ENCODE data around the gene SLAMF1.
"Not testable (repeated sequence)": the region's sequence is repeated elsewhere in the genome, so short reads cannot be mapped to it uniquely, and the experiment has no call there.

Gene SLAMF1

GRCh38 chr1:160636547-160636946, 10.3 kb downstream of the SLAMF1 start:
- Histone ChIP-seq H3K36me3 (ENCODE audit: control insufficient read depth, insufficient read depth, low read length) (no peaks in the 10 kb centered on the region), H3K9me3 (ENCODE audit: control insufficient read depth, insufficient read depth, low read length) (no peaks in the 10 kb centered on the region), H3K4me1 (ENCODE audit: control insufficient read depth, insufficient read depth, low read length) (no peaks in the 10 kb centered on the region), H3K9ac (ENCODE audit: low read depth, low read length) (no peak overlapping the region), H3K4me3 (ENCODE audit: low read depth, low read length) (no peak overlapping the region), H3K27me3 (ENCODE audit: control insufficient read depth, insufficient read depth, low read length) (no peaks in the 10 kb centered on the region)

DNA sequence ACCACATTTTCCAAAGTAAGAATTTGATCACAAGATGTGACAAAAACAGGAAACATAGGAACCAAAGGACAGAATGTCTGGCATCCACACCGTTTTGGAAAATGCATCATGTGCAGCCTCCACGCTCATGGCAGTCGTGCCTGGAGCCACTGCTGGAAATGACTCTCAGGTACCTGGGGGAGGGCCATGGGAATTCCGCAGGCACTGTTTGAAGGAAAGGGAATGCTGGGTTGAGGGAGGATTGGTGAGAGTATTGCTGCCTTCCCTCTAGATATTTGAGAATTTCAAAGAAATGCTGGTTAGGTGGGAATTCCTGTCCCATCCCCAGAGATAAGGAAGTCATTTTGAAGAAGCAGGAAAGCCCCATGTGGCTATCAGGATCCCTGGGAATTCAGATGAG, 10.8 kb downstream of the SLAMF1 start:
- H3K9me3 ChIP-seq (ENCODE audit: control insufficient read depth, insufficient read depth, low read length): no peaks in the 10 kb centered on the region
- no peaks in the 10 kb centered on the region for H3K27me3 ChIP-seq (ENCODE audit: control insufficient read depth, insufficient read depth, low read length)
- H3K4me3 ChIP-seq (ENCODE audit: low read depth, low read length): no peak overlapping the region
- H3K36me3 ChIP-seq (ENCODE audit: control insufficient read depth, insufficient read depth, low read length): no peaks in the 10 kb centered on the region
- H3K4me1 ChIP-seq (ENCODE audit: control insufficient read depth, insufficient read depth, low read length): no peaks in the 10 kb centered on the region
- no peak overlapping the region for H3K9ac ChIP-seq (ENCODE audit: low read depth, low read length)

DNA sequence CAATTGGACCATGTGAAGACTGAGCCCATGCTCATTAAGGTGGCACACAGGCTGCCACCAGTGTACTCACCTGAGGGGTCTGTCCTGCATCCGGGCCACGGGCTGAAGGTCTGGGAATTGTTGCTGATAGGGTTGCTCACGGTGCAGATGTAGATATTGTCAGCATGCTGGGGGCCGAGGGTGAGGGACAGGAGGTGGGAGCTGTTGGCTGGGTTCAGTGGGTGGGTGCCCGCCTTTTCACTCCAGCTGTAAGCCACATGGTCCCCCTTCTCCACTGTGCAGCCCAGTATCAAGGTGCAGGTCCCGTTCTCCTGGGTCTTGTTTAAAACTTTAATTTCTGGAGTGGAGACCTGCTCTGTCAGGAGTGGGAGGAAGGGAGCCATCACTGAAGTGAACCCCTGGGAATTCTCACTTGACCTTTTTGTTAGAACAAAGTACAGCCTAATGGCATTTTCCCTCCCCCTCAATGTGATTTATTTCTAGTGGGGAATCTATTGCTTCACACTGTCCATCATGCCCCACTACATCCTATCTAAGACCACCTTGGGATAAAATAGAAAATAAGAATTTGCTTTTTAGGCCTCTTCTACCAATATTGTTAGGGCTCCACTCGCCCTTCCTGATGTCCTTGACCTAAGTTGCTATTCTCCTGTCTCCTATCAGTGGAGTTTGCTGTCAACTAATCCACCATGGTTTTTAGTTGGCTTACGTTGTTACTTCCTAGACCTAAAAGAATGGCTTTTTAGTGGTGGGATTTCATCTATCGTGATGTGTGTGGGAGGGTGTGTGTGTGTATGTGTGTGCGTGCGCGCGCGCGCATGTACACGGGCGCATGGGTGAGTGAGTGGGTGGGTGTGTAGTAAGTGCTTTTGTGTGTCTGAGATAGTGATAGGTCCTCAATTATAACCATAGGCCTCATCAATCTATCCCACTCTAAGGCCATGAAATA, 12.0 kb downstream of the SLAMF1 start:
- no peaks in the 10 kb centered on the region for H3K9me3 ChIP-seq (ENCODE audit: control insufficient read depth, insufficient read depth, low read length)
- no peaks in the 10 kb centered on the region for H3K27me3 ChIP-seq (ENCODE audit: control insufficient read depth, insufficient read depth, low read length)
- no peaks in the 10 kb centered on the region for H3K36me3 ChIP-seq (ENCODE audit: control insufficient read depth, insufficient read depth, low read length)
- no peaks in the 10 kb centered on the region for H3K4me1 ChIP-seq (ENCODE audit: control insufficient read depth, insufficient read depth, low read length)
- H3K9ac ChIP-seq (ENCODE audit: low read depth, low read length): no peak overlapping the region
- no peak overlapping the region for H3K4me3 ChIP-seq (ENCODE audit: low read depth, low read length)

GRCh38 chr1:160633330-160633903, 13.4 kb downstream of the SLAMF1 start:
- H3K36me3 ChIP-seq (ENCODE audit: control insufficient read depth, insufficient read depth, low read length): no peaks in the 10 kb centered on the region
- H3K27me3 ChIP-seq (ENCODE audit: control insufficient read depth, insufficient read depth, low read length): no peaks in the 10 kb centered on the region

GRCh38 chr1:160631983-160632625, 14.7 kb downstream of the SLAMF1 start:
- no peaks in the 10 kb centered on the region for H3K4me1 ChIP-seq (ENCODE audit: control insufficient read depth, insufficient read depth, low read length)
- H3K36me3 ChIP-seq (ENCODE audit: control insufficient read depth, insufficient read depth, low read length): no peaks in the 10 kb centered on the region
- no peaks in the 10 kb centered on the region for H3K27me3 ChIP-seq (ENCODE audit: control insufficient read depth, insufficient read depth, low read length)
- no peak overlapping the region for H3K4me3 ChIP-seq (ENCODE audit: low read depth, low read length)
- H3K9ac ChIP-seq (ENCODE audit: low read depth, low read length): no peak overlapping the region
- no peaks in the 10 kb centered on the region for H3K9me3 ChIP-seq (ENCODE audit: control insufficient read depth, insufficient read depth, low read length)

More at GRCh38 chr1:160633330-160633903, 13.4 kb downstream of the SLAMF1 start:
- Histone ChIP-seq H3K4me1 (ENCODE audit: control insufficient read depth, insufficient read depth, low read length) (no peaks in the 10 kb centered on the region), H3K4me3 (ENCODE audit: low read depth, low read length) (no peak overlapping the region), H3K9me3 (ENCODE audit: control insufficient read depth, insufficient read depth, low read length) (no peaks in the 10 kb centered on the region), H3K9ac (ENCODE audit: low read depth, low read length) (no peak overlapping the region)

GRCh38 chr1:160630523-160631451, 16.1 kb downstream of the SLAMF1 start:
- Histone ChIP-seq H3K36me3 (ENCODE audit: control insufficient read depth, insufficient read depth, low read length) (no peaks in the 10 kb centered on the region), H3K4me3 (ENCODE audit: low read depth, low read length) (no peak overlapping the region), H3K4me1 (ENCODE audit: control insufficient read depth, insufficient read depth, low read length) (no peaks in the 10 kb centered on the region), H3K9ac (ENCODE audit: low read depth, low read length) (no peak overlapping the region), H3K27me3 (ENCODE audit: control insufficient read depth, insufficient read depth, low read length) (no peaks in the 10 kb centered on the region), H3K9me3 (ENCODE audit: control insufficient read depth, insufficient read depth, low read length) (no peaks in the 10 kb centered on the region)

GRCh38 chr1:160629286-160630210, 17.3 kb downstream of the SLAMF1 start:
- Histone ChIP-seq H3K4me3 (ENCODE audit: low read depth, low read length) (no peak overlapping the region), H3K9me3 (ENCODE audit: control insufficient read depth, insufficient read depth, low read length) (no peaks in the 10 kb centered on the region), H3K36me3 (ENCODE audit: control insufficient read depth, insufficient read depth, low read length) (no peaks in the 10 kb centered on the region), H3K9ac (ENCODE audit: low read depth, low read length) (no peak overlapping the region), H3K4me1 (ENCODE audit: control insufficient read depth, insufficient read depth, low read length) (no peaks in the 10 kb centered on the region), H3K27me3 (ENCODE audit: control insufficient read depth, insufficient read depth, low read length) (no peaks in the 10 kb centered on the region)

- no peaks in the 10 kb centered on the region for H3K36me3 ChIP-seq (ENCODE audit: control insufficient read depth, insufficient read depth, low read length)
- H3K9ac ChIP-seq (ENCODE audit: low read depth, low read length): no peak overlapping the region
- no peaks in the 10 kb centered on the region for H3K4me1 ChIP-seq (ENCODE audit: control insufficient read depth, insufficient read depth, low read length)
- H3K27me3 ChIP-seq (ENCODE audit: control insufficient read depth, insufficient read depth, low read length): no peaks in the 10 kb centered on the region
- H3K9me3 ChIP-seq (ENCODE audit: control insufficient read depth, insufficient read depth, low read length): no peaks in the 10 kb centered on the region
- H3K4me3 ChIP-seq (ENCODE audit: low read depth, low read length): no peak overlapping the region
These were observed 18.0 kb downstream of the SLAMF1 start for GRCh38 chr1:160628799-160629263.

- H3K36me3 ChIP-seq (ENCODE audit: control insufficient read depth, insufficient read depth, low read length); H3K27me3 ChIP-seq (ENCODE audit: control insufficient read depth, insufficient read depth, low read length); H3K4me1 ChIP-seq (ENCODE audit: control insufficient read depth, insufficient read depth, low read length); H3K9ac ChIP-seq (ENCODE audit: low read depth, low read length); H3K9me3 ChIP-seq (ENCODE audit: control insufficient read depth, insufficient read depth, low read length); H3K4me3 ChIP-seq (ENCODE audit: low read depth, low read length): not testable (repeated sequence)
These were observed 19.1 kb downstream of the SLAMF1 start for GRCh38 chr1:160627677-160628289.
